ENCODE measurements around the gene RTN4R.
"Not testable (repeated sequence)": the region's sequence is repeated elsewhere in the genome, so short reads cannot be mapped to it uniquely, and the experiment has no call there.

RTN4R gene

DNA sequence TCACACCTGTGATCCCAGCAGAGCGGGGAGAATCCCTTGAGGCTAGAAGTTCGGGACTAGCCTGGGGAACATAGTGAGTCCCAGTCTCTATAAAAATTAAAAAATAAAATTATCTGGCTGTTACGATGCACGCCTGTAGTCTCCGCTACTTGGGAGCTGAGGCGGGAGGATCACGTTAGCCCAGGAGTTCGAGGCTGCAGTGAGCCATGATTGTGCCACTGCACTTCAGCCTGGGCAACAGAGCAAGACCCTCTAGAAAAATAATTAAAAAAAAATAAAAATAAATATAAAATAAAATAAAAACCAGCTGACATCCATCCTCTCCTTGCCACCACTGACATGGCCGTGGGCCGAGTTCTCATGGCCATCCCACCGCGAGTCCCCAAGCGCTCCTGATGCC, 7.7 kb upstream of the RTN4R start:
- peaks cover 9% of the 10 kb centered on the region for H3K27me3 Mint-ChIP-seq (ENCODE audit: low read depth)
- no peak overlapping the region for H3K27ac Mint-ChIP-seq
- no peak overlapping the region for H3K4me3 Mint-ChIP-seq
- H3K36me3 Mint-ChIP-seq (ENCODE audit: low read depth) = no peaks in the 10 kb centered on the region
- H3K9me3 Mint-ChIP-seq = no peaks in the 10 kb centered on the region
- H3K4me1 Mint-ChIP-seq = peaks cover 5% of the 10 kb centered on the region
- TF ChIP-seq, protein P1, sequence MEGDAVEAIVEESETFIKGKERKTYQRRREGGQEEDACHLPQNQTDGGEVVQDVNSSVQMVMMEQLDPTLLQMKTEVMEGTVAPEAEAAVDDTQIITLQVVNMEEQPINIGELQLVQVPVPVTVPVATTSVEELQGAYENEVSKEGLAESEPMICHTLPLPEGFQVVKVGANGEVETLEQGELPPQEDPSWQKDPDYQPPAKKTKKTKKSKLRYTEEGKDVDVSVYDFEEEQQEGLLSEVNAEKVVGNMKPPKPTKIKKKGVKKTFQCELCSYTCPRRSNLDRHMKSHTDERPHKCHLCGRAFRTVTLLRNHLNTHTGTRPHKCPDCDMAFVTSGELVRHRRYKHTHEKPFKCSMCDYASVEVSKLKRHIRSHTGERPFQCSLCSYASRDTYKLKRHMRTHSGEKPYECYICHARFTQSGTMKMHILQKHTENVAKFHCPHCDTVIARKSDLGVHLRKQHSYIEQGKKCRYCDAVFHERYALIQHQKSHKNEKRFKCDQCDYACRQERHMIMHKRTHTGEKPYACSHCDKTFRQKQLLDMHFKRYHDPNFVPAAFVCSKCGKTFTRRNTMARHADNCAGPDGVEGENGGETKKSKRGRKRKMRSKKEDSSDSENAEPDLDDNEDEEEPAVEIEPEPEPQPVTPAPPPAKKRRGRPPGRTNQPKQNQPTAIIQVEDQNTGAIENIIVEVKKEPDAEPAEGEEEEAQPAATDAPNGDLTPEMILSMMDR (IDR thresholded peaks at IDR 0.05; ENCODE audit: unreplicated experiment in 3 of 3) = no peak

DNA sequence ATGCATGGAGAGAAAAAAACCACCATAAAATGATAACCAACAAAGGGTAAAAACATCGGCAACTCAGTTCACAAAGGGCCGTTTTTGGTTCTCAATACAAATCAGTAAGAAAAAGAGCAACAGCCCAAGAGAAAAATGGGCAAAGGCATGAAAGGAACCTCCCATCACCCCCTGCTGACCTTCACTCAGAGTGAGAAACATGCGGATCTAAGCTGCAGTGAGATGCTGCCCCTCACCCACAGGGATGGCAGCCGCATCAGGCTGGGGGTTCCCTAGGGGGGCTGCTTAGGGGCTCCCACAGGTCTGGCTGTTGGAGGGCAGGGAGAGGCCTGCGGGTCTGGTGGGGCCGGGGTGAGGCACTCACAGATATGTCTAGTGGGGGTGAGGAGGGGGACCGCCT, 7.2 kb upstream of the RTN4R start:
- not testable (repeated sequence) for H3K4me3 Mint-ChIP-seq; H3K9me3 Mint-ChIP-seq; H3K4me1 Mint-ChIP-seq; H3K27me3 Mint-ChIP-seq (ENCODE audit: low read depth); H3K27ac Mint-ChIP-seq; H3K36me3 Mint-ChIP-seq (ENCODE audit: low read depth)

DNA sequence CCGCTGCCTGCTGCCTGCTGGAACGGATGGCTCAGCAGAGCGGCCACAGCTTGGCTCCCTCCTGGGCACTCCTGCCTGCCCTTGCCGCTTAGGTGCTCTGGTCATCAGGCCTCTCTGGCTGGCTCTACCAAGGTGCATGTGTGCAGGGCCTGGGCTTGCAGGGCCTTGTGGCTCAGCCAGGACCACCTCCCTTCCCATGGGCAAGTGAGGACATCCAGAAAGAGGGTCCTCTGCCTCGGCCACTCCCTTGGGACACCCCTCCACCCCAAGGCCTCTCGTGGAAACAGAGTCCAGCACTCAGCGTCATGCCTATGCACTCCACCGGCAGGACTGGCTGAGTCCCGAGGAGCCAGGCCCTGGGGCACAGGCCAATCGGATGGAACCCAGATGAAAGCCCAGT, 6.3 kb upstream of the RTN4R start:
- not testable (repeated sequence) for H3K27ac Mint-ChIP-seq; H3K4me1 Mint-ChIP-seq; H3K9me3 Mint-ChIP-seq; H3K27me3 Mint-ChIP-seq (ENCODE audit: low read depth); H3K4me3 Mint-ChIP-seq; H3K36me3 Mint-ChIP-seq (ENCODE audit: low read depth)

DNA sequence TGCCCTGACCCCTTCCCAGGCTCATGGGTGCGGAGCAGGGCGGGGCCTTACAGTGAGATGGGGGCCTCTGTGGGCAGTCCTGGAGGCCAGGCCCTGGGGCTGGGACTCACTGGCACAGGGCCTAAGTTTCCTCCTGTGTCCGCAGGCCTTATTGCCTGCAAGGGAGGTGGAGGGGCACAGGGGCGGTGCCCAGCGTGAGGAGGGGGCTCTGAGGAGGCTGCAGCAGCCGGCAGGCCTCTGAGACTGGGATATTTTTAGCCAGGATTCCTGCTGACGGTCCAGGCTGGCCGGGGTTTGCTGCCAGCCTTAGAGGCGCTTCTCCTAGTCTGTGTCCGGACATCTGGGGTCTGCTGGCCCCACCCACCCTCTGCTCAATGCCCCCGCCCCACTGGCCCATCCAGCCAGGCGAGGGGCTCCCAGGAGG, 5.7 kb upstream of the RTN4R start:
- no peak overlapping the region for H3K27ac Mint-ChIP-seq
- H3K36me3 Mint-ChIP-seq (ENCODE audit: low read depth) = no peaks in the 10 kb centered on the region
- no peaks in the 10 kb centered on the region for H3K9me3 Mint-ChIP-seq
- peaks cover 5% of the 10 kb centered on the region for H3K4me1 Mint-ChIP-seq
- peaks cover 9% of the 10 kb centered on the region for H3K27me3 Mint-ChIP-seq (ENCODE audit: low read depth)
- no peak overlapping the region for H3K4me3 Mint-ChIP-seq
- TF ChIP-seq, protein P1 (IDR thresholded peaks at IDR 0.05; ENCODE audit: unreplicated experiment in 3 of 3) = no peak

DNA sequence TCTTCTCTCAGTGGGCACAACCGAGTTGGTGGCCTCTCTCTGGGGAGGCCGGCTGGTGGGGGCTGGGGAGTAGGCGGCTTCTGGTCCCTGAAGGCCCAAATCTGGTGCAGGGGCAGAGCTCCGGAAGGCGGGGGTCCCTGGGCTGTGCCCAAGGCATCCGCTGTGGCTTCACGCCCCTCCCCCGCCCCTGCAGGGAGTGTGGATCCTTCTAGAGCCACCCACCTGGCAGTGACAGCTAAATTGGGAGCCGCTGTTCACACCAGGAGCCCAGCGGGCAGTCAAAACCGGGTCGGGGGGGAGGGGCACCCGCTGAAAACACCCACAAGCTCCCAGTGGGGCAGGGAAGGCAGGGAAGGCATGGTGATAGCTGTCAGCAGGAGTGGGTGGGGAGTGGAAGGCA, 4.6 kb upstream of the RTN4R start:
- Mint-ChIP-seq H3K4me1 (peaks cover 5% of the 10 kb centered on the region), H3K36me3 (ENCODE audit: low read depth) (no peaks in the 10 kb centered on the region), H3K27me3 (ENCODE audit: low read depth) (peaks cover 9% of the 10 kb centered on the region), H3K4me3 (no peak overlapping the region), H3K9me3 (no peaks in the 10 kb centered on the region), H3K27ac (no peak overlapping the region)
- TF ChIP-seq, protein P1 (IDR thresholded peaks at IDR 0.05; ENCODE audit: unreplicated experiment in 3 of 3) = no peak

DNA sequence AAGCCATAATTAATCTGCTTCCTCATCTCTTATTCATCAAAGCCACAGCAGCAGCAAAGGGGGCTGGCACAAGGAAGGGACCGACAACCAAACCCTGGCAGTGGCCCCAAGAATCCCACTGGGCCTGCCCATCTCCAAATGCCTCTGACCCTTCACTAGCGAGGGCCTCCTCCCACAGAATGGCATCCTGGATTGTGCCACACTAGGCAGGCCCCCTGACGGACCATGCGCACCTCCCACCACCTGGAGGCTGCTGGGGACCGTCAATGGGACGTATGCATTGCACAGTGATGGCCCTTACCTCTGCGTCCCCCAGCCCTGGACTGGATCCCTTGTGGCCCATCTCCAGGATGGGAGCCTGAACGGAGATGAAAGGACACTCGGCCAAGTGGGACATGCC, 4.1 kb upstream of the RTN4R start:
- H3K36me3 Mint-ChIP-seq (ENCODE audit: low read depth) = no peaks in the 10 kb centered on the region
- H3K27me3 Mint-ChIP-seq (ENCODE audit: low read depth) = peaks cover 6% of the 10 kb centered on the region
- TF ChIP-seq, protein P1 (IDR thresholded peaks at IDR 0.05; ENCODE audit: unreplicated experiment in 3 of 3) = no peak
- H3K4me3 Mint-ChIP-seq = peak overlapping the region in 1 of 3 experiments; percentile 12
- H3K4me1 Mint-ChIP-seq = peaks cover 5% of the 10 kb centered on the region
- no peak overlapping the region for H3K27ac Mint-ChIP-seq
- H3K9me3 Mint-ChIP-seq = no peaks in the 10 kb centered on the region

DNA sequence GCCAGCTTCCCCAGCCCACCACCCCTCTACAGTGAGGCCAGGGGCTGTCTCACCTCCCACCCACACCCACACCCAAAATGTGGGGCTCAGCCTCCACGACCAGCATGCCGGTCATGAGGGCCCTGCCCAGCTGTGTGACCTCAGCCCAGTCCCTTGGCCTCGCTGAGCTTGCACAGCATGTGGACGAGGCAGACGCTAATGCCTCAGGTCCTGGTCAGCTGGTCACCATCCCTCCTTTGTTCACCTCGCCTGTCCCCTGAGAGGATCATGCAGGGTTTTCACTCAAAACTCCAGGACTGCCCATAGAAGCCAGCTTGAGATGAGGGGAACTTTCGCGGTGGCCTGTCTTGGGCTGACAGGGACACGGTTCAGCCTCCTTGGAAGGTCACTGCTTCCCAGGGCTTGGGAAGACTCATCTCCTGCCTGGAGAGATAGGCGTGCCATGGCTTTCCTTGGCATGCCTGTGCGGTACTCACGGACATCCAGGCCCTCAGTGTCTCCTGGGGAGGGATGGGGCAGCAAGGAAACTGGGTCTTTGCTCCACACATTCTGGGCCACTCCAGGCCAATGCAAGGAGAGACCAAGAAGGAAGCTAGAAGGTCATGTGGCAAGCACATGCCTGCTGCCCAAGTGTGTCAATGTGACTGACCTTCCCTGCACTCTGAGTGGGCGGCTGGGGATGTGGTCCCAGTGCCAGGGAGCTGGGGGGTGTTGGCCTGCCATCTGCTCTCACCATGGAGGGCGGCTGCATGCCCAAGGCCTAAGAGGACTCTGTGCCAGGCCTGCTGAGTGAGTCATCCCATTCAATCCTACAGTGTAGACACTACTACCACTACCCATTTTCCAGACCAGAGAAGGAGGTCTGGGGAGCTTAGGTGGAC, 3.2 kb upstream of the RTN4R start:
- Mint-ChIP-seq H3K36me3 (ENCODE audit: low read depth) (no peaks in the 10 kb centered on the region), H3K27me3 (ENCODE audit: low read depth) (peaks cover 4% of the 10 kb centered on the region), H3K9me3 (no peaks in the 10 kb centered on the region)

DNA sequence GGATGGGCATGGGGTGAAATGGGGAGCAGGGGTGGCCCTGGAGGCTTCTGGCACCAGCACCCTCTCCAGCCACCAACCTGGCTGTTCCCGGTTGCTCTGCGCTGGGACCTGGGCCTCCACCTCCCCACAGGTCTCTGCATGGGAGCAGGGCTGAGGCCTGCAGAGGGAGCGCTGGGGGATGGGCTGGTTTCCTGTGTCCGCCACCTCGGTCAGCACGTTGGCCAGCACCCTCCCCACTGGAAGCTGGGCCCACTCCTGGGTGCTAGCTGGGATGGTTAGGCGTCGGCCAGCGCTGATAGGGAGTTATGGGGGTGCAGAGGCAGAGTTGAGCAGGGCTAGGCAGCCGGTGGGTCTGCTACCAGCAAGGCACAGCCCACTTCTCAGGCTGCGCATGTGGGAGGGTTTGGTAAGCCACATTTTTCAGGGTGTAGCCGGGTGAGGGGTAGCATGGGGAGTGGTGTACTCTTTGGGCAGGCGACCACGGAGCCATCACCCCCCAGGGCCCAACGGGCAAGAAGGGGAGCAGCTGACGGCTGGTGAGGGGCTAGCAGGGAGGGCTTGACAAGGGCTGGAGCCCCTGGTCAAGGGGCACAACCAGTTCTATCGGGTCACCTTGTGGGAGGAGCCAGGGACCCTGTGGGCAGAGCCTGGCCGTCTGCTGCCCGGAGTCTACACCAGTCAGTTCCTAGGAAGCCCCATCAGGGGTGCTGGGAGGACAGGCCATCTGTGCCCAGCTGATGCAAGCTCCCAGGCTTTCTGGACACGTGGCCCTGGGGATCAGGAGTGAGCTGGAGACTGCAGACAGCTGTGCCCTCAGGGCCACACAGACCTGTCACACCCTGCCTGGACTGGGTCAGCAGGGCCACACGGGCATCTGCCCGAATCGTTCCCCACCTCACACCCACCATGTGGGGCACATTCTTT, 2.3 kb upstream of the RTN4R start:
- H3K9me3 Mint-ChIP-seq; H3K4me1 Mint-ChIP-seq; H3K27ac Mint-ChIP-seq; H3K36me3 Mint-ChIP-seq (ENCODE audit: low read depth); H3K27me3 Mint-ChIP-seq (ENCODE audit: low read depth): not testable (repeated sequence)
- H3K4me3 Mint-ChIP-seq = peak overlapping the region in 1 of 3 experiments; percentile 19

More for the DNA sequence above, 3.2 kb upstream of the RTN4R start:
- peaks cover 5% of the 10 kb centered on the region for H3K4me1 Mint-ChIP-seq
- TF ChIP-seq, protein P1 (IDR thresholded peaks at IDR 0.05; ENCODE audit: unreplicated experiment in 3 of 3) = no peak
- H3K4me3 Mint-ChIP-seq = peak overlapping the region in 1 of 3 experiments; percentile 12
- H3K27ac Mint-ChIP-seq = no peak overlapping the region

DNA sequence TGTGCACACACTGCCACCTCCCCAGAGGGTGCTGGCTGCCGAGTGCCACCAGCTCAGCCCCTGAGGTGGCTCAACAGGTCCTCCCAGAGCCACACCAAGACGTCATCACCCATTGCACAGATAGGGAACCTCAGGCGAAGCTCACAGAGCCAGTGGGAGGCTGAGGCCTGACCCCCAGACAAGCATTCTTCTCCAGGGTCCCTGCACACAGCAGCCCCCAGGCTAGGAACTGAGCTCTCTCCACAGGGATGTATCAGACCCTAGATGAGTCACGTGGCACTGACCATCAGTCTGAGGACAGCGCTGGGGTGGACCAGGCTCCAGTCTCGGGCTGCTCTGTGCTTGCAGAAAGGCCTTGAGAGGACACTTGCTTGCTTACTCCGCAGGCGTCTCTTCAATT, 1.6 kb upstream of the RTN4R start:
- H3K4me3 Mint-ChIP-seq = peak overlapping the region; percentile 38 to 41 (median 41)
- H3K9me3 Mint-ChIP-seq; H3K27ac Mint-ChIP-seq; H3K27me3 Mint-ChIP-seq (ENCODE audit: low read depth); H3K4me1 Mint-ChIP-seq; H3K36me3 Mint-ChIP-seq (ENCODE audit: low read depth): not testable (repeated sequence)
